ENCODE data around the gene FEZ2. TPM values are rescaled to one million over a fixed set of nuclear protein-coding genes. Genes with fewer than 3 reads are reported as not detected.

FEZ2 gene
- total and polyA plus RNA-seq, 10 of the 15 experiments (the other 5 are each of a cell fraction or from before 2014, with no cell fraction given), result 3.0 to 15.4 (median 6.6) TPM

- no peak for TF ChIP-seq ZNF687 (IDR thresholded peaks at IDR 0.05)
- no peak for TF ChIP-seq BCL11A (IDR thresholded peaks at IDR 0.05; ENCODE audit: low read depth, low read length)
- no peak for TF ChIP-seq POLR2A (IDR thresholded peaks at IDR 0.05; ENCODE audit: low read depth, low read length)
Measured at GRCh38 chr2:36594849-36595248, 3.1 kb downstream of the FEZ2 start (continued).

GRCh38 chr2:36589230-36589630, 8.7 kb downstream of the FEZ2 start:
- BruUV-seq (replicated peaks), result no TSS peak
- FAIRE-seq (no peak), DNase-seq (ENCODE audit: low read depth, low spot score) (no peak), ATAC-seq (no peak)
- H3K4me1 ChIP-seq (ENCODE audit: control insufficient read depth, insufficient read depth, low read length), result no peaks in the 10 kb centered on the region
- ChIA-PET POLR2A (interaction anchor here (0.6 kb wide), 1 partner anchor 600 kb away, joined by 3 read pairs; no protein-coding TSS in a partner anchor), CTCF (no interaction called here), RAD21 (ENCODE audit: unreplicated experiment) (no interaction called here), SMC1A (ENCODE audit: uncharacterized antibody, unreplicated experiment) (no interaction called here)
- no peaks in the 10 kb centered on the region for H3K27me3 ChIP-seq (replicated peaks in 1 of 2; ENCODE audit: control insufficient read depth in 2 of 2, insufficient read depth in 2 of 2, low read length in 1 of 2)
- no peak overlapping the region for H2AFZ ChIP-seq (ENCODE audit: control insufficient read depth, low read depth, low read length)
- no peak overlapping the region for H3K4me3 ChIP-seq
- in situ Hi-C loops (cut with MboI), result no loop called here
- intact Hi-C loops (cut with micrococcal nuclease; ENCODE audit: unreplicated experiment), result no loop called here
- H3K79me2 ChIP-seq (ENCODE audit: control insufficient read depth, insufficient read depth, low read length), result no peaks in the 10 kb centered on the region; the same call in 1 of the 2 replicates
- H3K9me3 ChIP-seq (replicated peaks; ENCODE audit: control insufficient read depth, insufficient read depth, low read length), result no peaks in the 10 kb centered on the region; the same call in 2 of the 3 replicates
- no peaks in the 10 kb centered on the region for H4K20me1 ChIP-seq (ENCODE audit: control insufficient read depth, insufficient read depth)
- no peak overlapping the region for H3K4me2 ChIP-seq (ENCODE audit: control insufficient read depth, insufficient read depth)
- peaks cover 0 to 9% of the 10 kb centered on the region in 2 experiments; a peak in 1 of 4 replicates for H3K36me3 ChIP-seq (ENCODE audit: control insufficient read depth in 2 of 2, insufficient read depth in 2 of 2, low read length in 1 of 2)
- no peak overlapping the region for H3K27ac ChIP-seq (ENCODE audit: control insufficient read depth, insufficient read depth)
- WGBS (ENCODE audit: insufficient coverage, insufficient replicate concordance, low lambda C conversion rate, missing lambda C conversion rate), result 96% methylated on average over 2 of the region's 2 CpGs
- H3K9ac ChIP-seq (ENCODE audit: control insufficient read depth, insufficient read depth, low read length), result no peak overlapping the region
- no peak for TF ChIP-seq EGR1 (IDR thresholded peaks at IDR 0.05; ENCODE audit: borderline replicate concordance in 1 of 2, low read depth in 2 of 2, low read length in 2 of 2)
- TF ChIP-seq CEBPB (IDR thresholded peaks at IDR 0.05; ENCODE audit: borderline replicate concordance in 1 of 2, low read depth in 2 of 2, low read length in 2 of 2), result no peak
- no peak for TF ChIP-seq ATF3 (IDR thresholded peaks at IDR 0.05; ENCODE audit: borderline replicate concordance, extremely low read depth, low read depth, low read length)
- TF ChIP-seq BMI1 (IDR thresholded peaks at IDR 0.05; ENCODE audit: borderline replicate concordance), result no peak
- TF ChIP-seq DPF2 (IDR thresholded peaks at IDR 0.05), result no peak
- TF ChIP-seq RB1 (IDR thresholded peaks at IDR 0.05; ENCODE audit: borderline replicate concordance), result no peak
- no peak for TF ChIP-seq BCLAF1 (IDR thresholded peaks at IDR 0.05)
- no peak for TF ChIP-seq ZBTB11 (CRISPR knock-in tag; IDR thresholded peaks at IDR 0.05)
- TF ChIP-seq LARP7 (IDR thresholded peaks at IDR 0.05), result no peak
- TF ChIP-seq SIX5 (IDR thresholded peaks at IDR 0.05; ENCODE audit: low read depth, low read length, severe bottlenecking), result no peak

All from GM12878 (cell line).